IMR-90 (cell line): ENCODE data around the gene CHAC1.

ENCODE experiments used
- BHLHE40 ChIP-seq: fragments of 150-350 bp; IDR thresholded peaks from 2 replicates; pipeline ENCODE4 v1.6.1; 2016; ENCODE audit warnings: mild to moderate bottlenecking, low read depth, low read length
- CEBPB ChIP-seq: IDR thresholded peaks from 2 replicates; pipeline ENCODE4 v1.6.1; 2012; ENCODE audit warnings: low read depth, low read length, improper control_type of control experiment
- ELK1 ChIP-seq: fragments of 150-350 bp; IDR thresholded peaks from 2 replicates; pipeline ENCODE4 v1.6.1; 2016; ENCODE audit warnings: low read depth, mild to moderate bottlenecking, low read length, moderate library complexity, borderline replicate concordance
- MAFK ChIP-seq: IDR thresholded peaks from 2 replicates; pipeline ENCODE4 v1.6.1; 2012; ENCODE audit warnings: low read depth, low read length, improper control_type of control experiment
- MXI1 ChIP-seq: IDR thresholded peaks from 2 replicates; pipeline ENCODE4 v1.6.1; 2012; ENCODE audit warnings: low read depth, mild to moderate bottlenecking, low read length, moderate library complexity, borderline replicate concordance
- POLR2A ChIP-seq: IDR thresholded peaks from 2 replicates; pipeline ENCODE4 v1.6.1; 2012; ENCODE audit warnings: mild to moderate bottlenecking, low read depth, low read length
- RAD21 ChIP-seq: IDR thresholded peaks from 2 replicates; pipeline ENCODE4 v1.6.1; 2012; ENCODE audit warnings: low read length, improper control_type of control experiment
- RCOR1 ChIP-seq: IDR thresholded peaks from 2 replicates; pipeline ENCODE4 v1.6.1; 2012; ENCODE audit warnings: mild to moderate bottlenecking, low read length, improper control_type of control experiment; ENCODE audit not compliant: insufficient replicate concordance
- RFX5 ChIP-seq: IDR thresholded peaks from 2 replicates; pipeline ENCODE4 v1.8.0; 2012; ENCODE audit warnings: low read depth, mild to moderate bottlenecking, low read length, moderate library complexity
- USF2 ChIP-seq: fragments of 150-350 bp; IDR thresholded peaks from 2 replicates; pipeline ENCODE4 v1.6.1; 2017; ENCODE audit warnings: mild to moderate bottlenecking, antibody characterized with exemption, low read length, low read depth
- TF ChIP-seq, protein P1 (sequence below): conservative IDR thresholded peaks from 2 replicates; pipeline ENCODE4 v1.5.1; 2012; ENCODE audit warnings: mild to moderate bottlenecking, low read depth, low read length, improper control_type of control experiment

DNA sequence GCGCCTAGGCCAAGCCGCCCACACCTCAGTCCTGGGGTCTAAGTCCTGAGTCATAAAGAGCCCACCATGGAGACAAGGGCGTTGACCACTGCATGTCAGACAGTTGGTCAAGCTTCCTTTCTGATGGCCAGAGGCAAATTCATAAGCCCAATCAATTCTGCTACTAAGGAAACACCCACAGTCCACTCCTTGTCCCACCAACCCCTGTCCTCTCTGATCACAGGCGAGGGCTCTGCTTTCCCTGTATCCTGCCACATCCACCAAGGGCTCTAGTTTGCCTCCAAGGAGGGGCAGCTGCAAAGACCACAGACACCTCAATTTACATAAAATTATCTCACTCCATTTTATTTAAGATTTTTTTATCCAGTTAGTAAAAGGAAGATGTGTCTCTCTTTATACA, 25.3 kb downstream of the CHAC1 start:
- TF ChIP-seq, protein P1, sequence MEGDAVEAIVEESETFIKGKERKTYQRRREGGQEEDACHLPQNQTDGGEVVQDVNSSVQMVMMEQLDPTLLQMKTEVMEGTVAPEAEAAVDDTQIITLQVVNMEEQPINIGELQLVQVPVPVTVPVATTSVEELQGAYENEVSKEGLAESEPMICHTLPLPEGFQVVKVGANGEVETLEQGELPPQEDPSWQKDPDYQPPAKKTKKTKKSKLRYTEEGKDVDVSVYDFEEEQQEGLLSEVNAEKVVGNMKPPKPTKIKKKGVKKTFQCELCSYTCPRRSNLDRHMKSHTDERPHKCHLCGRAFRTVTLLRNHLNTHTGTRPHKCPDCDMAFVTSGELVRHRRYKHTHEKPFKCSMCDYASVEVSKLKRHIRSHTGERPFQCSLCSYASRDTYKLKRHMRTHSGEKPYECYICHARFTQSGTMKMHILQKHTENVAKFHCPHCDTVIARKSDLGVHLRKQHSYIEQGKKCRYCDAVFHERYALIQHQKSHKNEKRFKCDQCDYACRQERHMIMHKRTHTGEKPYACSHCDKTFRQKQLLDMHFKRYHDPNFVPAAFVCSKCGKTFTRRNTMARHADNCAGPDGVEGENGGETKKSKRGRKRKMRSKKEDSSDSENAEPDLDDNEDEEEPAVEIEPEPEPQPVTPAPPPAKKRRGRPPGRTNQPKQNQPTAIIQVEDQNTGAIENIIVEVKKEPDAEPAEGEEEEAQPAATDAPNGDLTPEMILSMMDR = no peak
- TF ChIP-seq POLR2A (no peak), RAD21 (no peak), ELK1 (no peak), MAFK (no peak), RFX5 (no peak), USF2 (no peak), BHLHE40 (no peak), CEBPB (no peak), RCOR1 (no peak), MXI1 (no peak)
